H1 (cell line): ENCODE measurements around the gene MARCHF10. TPM values are rescaled to one million over a fixed set of nuclear protein-coding genes. Genes with fewer than 3 reads are reported as not detected.

Experiments
- CTCF ChIA-PET: fragments of 300-600 bp; sonication (Branson Sonifier 250); formaldehyde crosslinking; loops from one replicate; lab custom pipeline; 2021; ENCODE audit not compliant: partially characterized antibody; lab: Charles Lee
- POLR2A ChIA-PET: fragments of 300-600 bp; sonication (Branson Sonifier 250); formaldehyde crosslinking; loops from one replicate; lab custom pipeline; 2021; ENCODE audit warnings: inconsistent platforms; ENCODE audit not compliant: partially characterized antibody; lab: Charles Lee
- DNase-seq, 2 experiments: peaks; one replicate each; pipeline versions ENCODE4 v3.0.0 to v3.0.0-alpha.2; 2010 to 2022; ENCODE audit warnings: low spot score in 2 of 2, low read depth in 1 of 2, mixed read lengths in 1 of 2
- FAIRE-seq: peaks from 2 replicates; lab custom pipeline; 2011; peaks lifted over from hg19 to GRCh38; lab: Jason Lieb, UNC
- H2AFZ ChIP-seq: 2 replicates; pipeline ENCODE4 v1.8.1; 2012; ENCODE audit warnings: low read length, inconsistent platforms
- H2AK5ac ChIP-seq: 2 replicates; pipeline ENCODE4 v1.6.1; 2013; ENCODE audit warnings: low read depth, low read length
- H2BK120ac ChIP-seq: replicated peaks from 2 replicates; pipeline ENCODE3; 2013; ENCODE audit warnings: low read depth, low read length, inconsistent platforms
- H2BK12ac ChIP-seq: 2 replicates; pipeline ENCODE4 v1.6.1; 2013; ENCODE audit warnings: low read depth, low read length
- H2BK15ac ChIP-seq: 2 replicates; pipeline ENCODE4 v1.6.1; 2013; ENCODE audit warnings: low read length
- H2BK20ac ChIP-seq: 2 replicates; pipeline ENCODE4 v1.6.1; 2013; ENCODE audit warnings: low read length
- H2BK5ac ChIP-seq: 2 replicates; pipeline ENCODE4 v1.6.1; 2013; ENCODE audit warnings: low read depth, low read length
- H3K14ac ChIP-seq: 2 replicates; pipeline ENCODE4 v1.6.1; 2013; ENCODE audit warnings: inconsistent platforms; ENCODE audit not compliant: insufficient read length
- H3K18ac ChIP-seq: 2 replicates; pipeline ENCODE4 v1.6.1; 2013; ENCODE audit warnings: low read length; ENCODE audit errors: extremely low read depth
- H3K23ac ChIP-seq: 2 replicates; pipeline ENCODE4 v1.6.1; 2013; ENCODE audit warnings: inconsistent platforms; ENCODE audit not compliant: insufficient read length
- H3K23me2 ChIP-seq: 2 replicates; pipeline ENCODE4 v1.6.1; 2013; ENCODE audit warnings: low read depth, low read length
- H3K27ac ChIP-seq: 2 replicates; pipeline ENCODE4 v1.6.1; 2011; ENCODE audit warnings: low read depth, low read length, inconsistent platforms
- H3K27me3 ChIP-seq, 4 experiments: replicated peaks in 1 of 4; 1 replicate in 1 of 4; 2 replicates in 3 of 4; pipeline versions ENCODE4 v1.6.1 to v1.8.1; 2011 to 2013; ENCODE audit warnings: low read length in 3 of 4, mild to moderate bottlenecking in 3 of 4, inconsistent platforms in 2 of 4, mixed read lengths in 2 of 4, moderate library complexity in 1 of 4; ENCODE audit not compliant: control insufficient read depth in 3 of 4, insufficient read depth in 3 of 4; ENCODE audit errors: extremely low read depth in 1 of 4
- H3K36me3 ChIP-seq, 4 experiments: 2 replicates each; pipeline versions ENCODE4 v1.6.1 to v1.8.1; 2011 to 2013; ENCODE audit warnings: mild to moderate bottlenecking in 4 of 4, low read length in 3 of 4, moderate library complexity in 2 of 4, control low read depth in 1 of 4, inconsistent platforms in 1 of 4; ENCODE audit not compliant: insufficient read depth in 4 of 4, control insufficient read depth in 2 of 4
- H3K4ac ChIP-seq: replicated peaks from 2 replicates; pipeline ENCODE3; 2013; ENCODE audit warnings: low read length, low read depth, mixed read lengths, inconsistent platforms; ENCODE audit not compliant: insufficient read length
- H3K4me1 ChIP-seq, 4 experiments: replicated peaks in 1 of 4; 1 replicate in 1 of 4; 2 replicates in 3 of 4; pipeline versions ENCODE4 v1.6.1 to v1.8.1; 2011 to 2013; ENCODE audit warnings: low read length in 3 of 4, inconsistent platforms in 2 of 4, mixed read lengths in 1 of 4; ENCODE audit not compliant: insufficient read depth in 4 of 4, control insufficient read depth in 3 of 4
- H3K4me2 ChIP-seq, 2 experiments: 2 replicates each; pipeline versions ENCODE4 v1.6.1 to v1.8.1; 2011 to 2013; ENCODE audit warnings: low read depth in 2 of 2, low read length in 2 of 2, control low read depth in 1 of 2, inconsistent platforms in 1 of 2, mild to moderate bottlenecking in 1 of 2; ENCODE audit not compliant: insufficient read depth in 1 of 2
- H3K4me3 ChIP-seq, 4 experiments: fragments of 200-600, 300-600 bp in 1 of 4; sonication (generic), shearing (Covaris generic), sonication (Bioruptor Twin) in 1 of 4; 2 replicates each; pipeline versions ENCODE4 v1.5.1 to v1.8.1; 2011 to 2016; ENCODE audit warnings: low read length in 4 of 4, low read depth in 3 of 4, control low read depth in 2 of 4, inconsistent platforms in 2 of 4, mild to moderate bottlenecking in 2 of 4, mixed read lengths in 1 of 4, moderate library complexity in 1 of 4; ENCODE audit not compliant: insufficient read depth in 2 of 4; ENCODE audit errors: extremely low read depth in 1 of 4
- H3K56ac ChIP-seq: replicated peaks from 2 replicates; pipeline ENCODE3; 2013; ENCODE audit warnings: low read depth, mild to moderate bottlenecking, mixed read lengths, low read length, inconsistent platforms; ENCODE audit not compliant: insufficient read length
- H3K79me1 ChIP-seq: 2 replicates; pipeline ENCODE4 v1.6.1; 2013; ENCODE audit warnings: low read depth, low read length, control low read depth
- H3K79me2 ChIP-seq, 2 experiments: 2 replicates each; pipeline versions ENCODE4 v1.6.1 to v1.8.1; 2012 to 2013; ENCODE audit warnings: low read length in 2 of 2, mild to moderate bottlenecking in 2 of 2, inconsistent platforms in 1 of 2; ENCODE audit not compliant: insufficient read depth in 2 of 2, control insufficient read depth in 1 of 2
- H3K9ac ChIP-seq, 4 experiments: replicated peaks in 1 of 4; 1 replicate in 1 of 4; 2 replicates in 3 of 4; pipeline versions ENCODE4 v1.6.1 to v1.8.1; 2011 to 2013; ENCODE audit warnings: low read depth in 3 of 4, low read length in 3 of 4, control low read depth in 2 of 4, mild to moderate bottlenecking in 2 of 4, moderate library complexity in 2 of 4, inconsistent platforms in 1 of 4; ENCODE audit errors: extremely low read depth in 1 of 4
- H3K9me3 ChIP-seq, 2 experiments: 2 replicates each; pipeline versions ENCODE4 v1.6.1 to v1.8.1; 2012 to 2013; ENCODE audit warnings: mild to moderate bottlenecking in 2 of 2, moderate library complexity in 2 of 2, control low read depth in 1 of 2, inconsistent platforms in 1 of 2, low read depth in 1 of 2, low read length in 1 of 2, mixed read lengths in 1 of 2; ENCODE audit not compliant: insufficient read depth in 2 of 2
- H4K20me1 ChIP-seq, 2 experiments: replicated peaks in 1 of 2; 2 replicates each; pipeline versions ENCODE3 to v1.8.1; 2011 to 2013; ENCODE audit warnings: inconsistent platforms in 2 of 2, low read length in 2 of 2, mild to moderate bottlenecking in 1 of 2; ENCODE audit not compliant: insufficient read depth in 2 of 2, control insufficient read depth in 1 of 2
- H4K5ac ChIP-seq: 2 replicates; pipeline ENCODE4 v1.6.1; 2013; ENCODE audit warnings: low read length, low read depth, mixed read lengths, inconsistent platforms; ENCODE audit not compliant: insufficient read length
- H4K8ac ChIP-seq: 2 replicates; pipeline ENCODE4 v1.8.0; 2013; ENCODE audit warnings: mild to moderate bottlenecking, moderate library complexity, low read length, inconsistent platforms; ENCODE audit not compliant: insufficient read depth; ENCODE audit errors: extremely low read depth
- H4K91ac ChIP-seq: replicated peaks from 2 replicates; pipeline ENCODE3; 2013; ENCODE audit warnings: low read length, mixed read lengths, inconsistent platforms; ENCODE audit not compliant: insufficient read length
- BCL11A ChIP-seq, 2 experiments: IDR thresholded peaks; one replicate each; pipeline ENCODE4 v1.6.1; 2011; ENCODE audit warnings: low read depth in 2 of 2, low read length in 2 of 2, mild to moderate bottlenecking in 2 of 2
- CTBP2 ChIP-seq: IDR thresholded peaks from 2 replicates; pipeline ENCODE4 v1.7.0; 2011; ENCODE audit warnings: borderline replicate concordance, mild to moderate bottlenecking, moderate library complexity, mixed read lengths, low read length; ENCODE audit not compliant: insufficient read depth, insufficient read length
- CTCF ChIP-seq, 3 experiments: IDR thresholded peaks; 1 replicate in 2 of 3; 2 replicates in 1 of 3; pipeline versions ENCODE4 v1.5.1 to v1.6.1; 2011; ENCODE audit warnings: low read length in 3 of 3, mild to moderate bottlenecking in 3 of 3, inconsistent platforms in 2 of 3, low read depth in 1 of 3, moderate library complexity in 1 of 3; ENCODE audit not compliant: insufficient read depth in 1 of 3; ENCODE audit errors: control extremely low read depth in 1 of 3
- EP300 ChIP-seq, 2 experiments: IDR thresholded peaks; 1 replicate in 1 of 2; 2 replicates in 1 of 2; pipeline ENCODE4 v1.6.1; 2011 to 2012; ENCODE audit warnings: low read depth in 2 of 2, low read length in 2 of 2, mild to moderate bottlenecking in 2 of 2, borderline replicate concordance in 1 of 2, inconsistent platforms in 1 of 2, moderate library complexity in 1 of 2
- HDAC2 ChIP-seq, 2 experiments: fragments of 300-600 bp in 1 of 2; sonication (generic) in 1 of 2; IDR thresholded peaks; 2 replicates each; pipeline ENCODE4 v1.6.1; 2011 to 2012; ENCODE audit warnings: low read depth in 2 of 2, low read length in 2 of 2, mild to moderate bottlenecking in 2 of 2, moderate library complexity in 2 of 2, borderline replicate concordance in 1 of 2, inconsistent platforms in 1 of 2
- HDAC6 ChIP-seq: IDR thresholded peaks from one replicate; pipeline ENCODE4 v1.7.1; 2012; ENCODE audit warnings: low read depth, mild to moderate bottlenecking, inconsistent platforms, low read length, moderate library complexity
- JUND ChIP-seq: IDR thresholded peaks from 2 replicates; pipeline ENCODE4 v1.6.1; 2011; ENCODE audit warnings: mild to moderate bottlenecking, improper control_type of control experiment, low read length
- NANOG ChIP-seq: IDR thresholded peaks from 2 replicates; pipeline ENCODE4 v1.6.1; 2011; ENCODE audit warnings: low read length, low read depth, mild to moderate bottlenecking, inconsistent platforms; ENCODE audit not compliant: insufficient read depth, poor library complexity, severe bottlenecking
- POLR2AphosphoS5 ChIP-seq: IDR thresholded peaks from 2 replicates; pipeline ENCODE4 v1.6.1; 2011; ENCODE audit warnings: low read depth, low read length
- TBP ChIP-seq: IDR thresholded peaks from 2 replicates; pipeline ENCODE4 v1.6.1; 2011; ENCODE audit warnings: low read depth, low read length, improper control_type of control experiment
- WGBS, 2 experiments: shearing (Covaris generic) in 1 of 2; methylation state at CpG; one replicate each; pipeline versions ENCODE4 v1.1.6 to v1.1.7; 2013 to 2015; ENCODE audit warnings: low lambda C conversion rate in 2 of 2, mixed read lengths in 2 of 2, inconsistent platforms in 1 of 2, low coverage in 1 of 2, missing lambda C conversion rate in 1 of 2; ENCODE audit not compliant: insufficient replicate concordance in 2 of 2, insufficient coverage in 1 of 2, insufficient read length in 1 of 2; ENCODE audit errors: extremely low coverage in 1 of 2, missing lambda C conversion rate in 1 of 2; 5-methylcytosine and 5-hydroxymethylcytosine counted together
- polyA plus RNA-seq, 7 experiments: library from polyadenylated mRNA; depleted of rRNA in 3 of 7; stranded (reverse) in 5 of 7; unstranded in 2 of 7; fragments of >200 nt in 5 of 7; fragments of 200-250 nt in 2 of 7; gene quantifications; 1 replicate in 5 of 7; 2 replicates in 1 of 7; 4 replicates in 1 of 7; pipeline versions ENCODE4 v1.2.1 to v1.2.3, GENCODE V29; 2011 to 2013; ENCODE audit warnings: missing spikeins in 2 of 7, mixed read lengths in 2 of 7
- total RNA-seq: library from RNA; stranded (reverse); fragmentation: NEBNext Ultra II Directional; extraction: Animal tissue kit (Norgen Biotek cat#: 25700); gene quantifications from 2 replicates; pipeline ENCODE4 v1.2.1, GENCODE V29; 2021

Gene MARCHF10
- total and polyA plus RNA-seq, 2 of the 8 experiments (the other 6 are each of a cell fraction or from before 2014, with no cell fraction given) = 0.48 to 0.73 TPM

- Histone ChIP-seq H3K27me3 (no peaks in the 10 kb centered on the region), H2BK120ac (no peak overlapping the region), H2BK5ac (no peak overlapping the region), H4K8ac (no peak overlapping the region), H3K79me2 (no peaks in the 10 kb centered on the region), H4K91ac (no peak overlapping the region), H3K27ac (no peak overlapping the region), H3K36me3 (no peaks in the 10 kb centered on the region), H3K4me2 (no peak overlapping the region), H2AK5ac (no peak overlapping the region), H4K20me1 (peaks cover 0 to 3% of the 10 kb centered on the region in 2 experiments), H2BK15ac (no peak overlapping the region), H3K9me3 (no peaks in the 10 kb centered on the region; a peak in 1 of 4 replicates), H3K56ac (no peak overlapping the region), H3K23ac (no peak overlapping the region), H3K18ac (no peak overlapping the region), H3K4me3 (no peak overlapping the region), H2BK12ac (no peak overlapping the region), H4K5ac (no peak overlapping the region), H3K4me1 (peaks cover 0 to 7% (median 0%) of the 10 kb centered on the region in 4 experiments; a peak in 1 of 7 replicates), H3K9ac (no peak overlapping the region), H3K23me2 (peaks cover 22% of the 10 kb centered on the region; the same call in 1 of the 2 replicates), H3K79me1 (no peaks in the 10 kb centered on the region), H3K4ac (no peak overlapping the region), H3K14ac (no peak overlapping the region), H2AFZ (no peak overlapping the region), H2BK20ac (no peak overlapping the region)
- FAIRE-seq (no peak), DNase-seq (peak in 1 of 2 experiments; percentile 8)
- CTCF ChIA-PET = interaction anchor here (1.2 kb wide), 1 partner anchor 41 kb away, joined by 3 read pairs; no protein-coding TSS in a partner anchor
- WGBS, 2 experiments = 89% methylated on average over 1 of the region's 1 CpG; no CpG with 5 or more reads in 1 of the 2 experiments
- POLR2A ChIA-PET = no interaction called here
- TF ChIP-seq TBP = no peak
- TF ChIP-seq CTCF (IDR thresholded peaks at IDR 0.05; ENCODE audit: control extremely low read depth in 1 of 3, insufficient read depth in 1 of 3, low read depth in 1 of 3, low read length in 3 of 3) = no peak
- no peak for TF ChIP-seq NANOG
- TF ChIP-seq BCL11A (IDR thresholded peaks at IDR 0.05; ENCODE audit: low read depth in 2 of 2, low read length in 2 of 2) = no peak
- TF ChIP-seq HDAC2 (IDR thresholded peaks at IDR 0.05; ENCODE audit: borderline replicate concordance in 1 of 2, low read depth in 2 of 2, low read length in 2 of 2) = no peak
- no peak for TF ChIP-seq EP300 (IDR thresholded peaks at IDR 0.05; ENCODE audit: borderline replicate concordance in 1 of 2, low read depth in 2 of 2, low read length in 2 of 2)
- TF ChIP-seq CTBP2 = no peak
- TF ChIP-seq POLR2AphosphoS5 = no peak
- no peak for TF ChIP-seq JUND
- no peak for TF ChIP-seq HDAC6
Measured at GRCh38 chr17:62796291-62796690, 11.8 kb downstream of the MARCHF10 start.
